Measurements from ENCODE around the gene SPINK2.
A peak's percentile ranks its signal among the peaks of the same experiment; 100 is the strongest.

Gene SPINK2

GRCh38 chr4:56799824-56800756 lies 21.4 kb downstream of the SPINK2 start:
- DNase-seq = peak; percentile 51

GRCh38 chr4:56799161-56799759 lies 22.2 kb downstream of the SPINK2 start:
- no peak for DNase-seq

- no peak for DNase-seq
These were observed 25.3 kb downstream of the SPINK2 start for GRCh38 chr4:56796211-56796610.

GRCh38 chr4:56791316-56791715 lies 30.2 kb downstream of the SPINK2 start:
- no peak for DNase-seq

- no peak for DNase-seq
These were observed 30.8 kb downstream of the SPINK2 start for GRCh38 chr4:56790691-56791091.

GRCh38 chr4:56788081-56788480 lies 33.4 kb downstream of the SPINK2 start:
- no peak for DNase-seq

- DNase-seq = no peak
These were observed 34.1 kb downstream of the SPINK2 start for GRCh38 chr4:56787380-56787779.

GRCh38 chr4:56786955-56787354 lies 34.5 kb downstream of the SPINK2 start:
- peak; percentile 1 for DNase-seq

- no peak for DNase-seq
These were observed 37.5 kb downstream of the SPINK2 start for GRCh38 chr4:56783986-56784385.

GRCh38 chr4:56782019-56782418 lies 39.5 kb downstream of the SPINK2 start:
- no peak for DNase-seq

GRCh38 chr4:56773346-56773745 lies 48.2 kb downstream of the SPINK2 start:
- DNase-seq = no peak

GRCh38 chr4:56772134-56772533 lies 49.4 kb downstream of the SPINK2 start:
- no peak for DNase-seq

GRCh38 chr4:56768763-56769162 lies 52.7 kb downstream of the SPINK2 start:
- DNase-seq = no peak

- DNase-seq = no peak
These were observed 53.2 kb downstream of the SPINK2 start for GRCh38 chr4:56768316-56768715.

GRCh38 chr4:56767567-56767966 lies 53.9 kb downstream of the SPINK2 start:
- no peak for DNase-seq

- DNase-seq = no peak
These were observed 56.7 kb downstream of the SPINK2 start for GRCh38 chr4:56764775-56765174.

GRCh38 chr4:56764223-56764622 lies 57.3 kb downstream of the SPINK2 start:
- DNase-seq = no peak

GRCh38 chr4:56762484-56763250 lies 58.8 kb downstream of the SPINK2 start:
- DNase-seq = no peak

- no peak for DNase-seq
These were observed 61.3 kb downstream of the SPINK2 start for GRCh38 chr4:56760183-56760582.
